Hepatocyte (in vitro differentiated cells): ENCODE data around the gene BDKRB1.

ENCODE experiments used
- EZH2 ChIP-seq: fragments of 200-600 bp; sonication (generic); IDR thresholded peaks from 2 replicates; pipeline ENCODE4 v1.6.1; 2016; ENCODE audit warnings: antibody characterized with exemption, mild to moderate bottlenecking, borderline replicate concordance
- EZH2phosphoT487 ChIP-seq: fragments of 200-600 bp; sonication (generic); IDR thresholded peaks from one replicate; pipeline ENCODE4 v1.6.1; 2018; ENCODE audit warnings: antibody characterized with exemption, mild to moderate bottlenecking, low read depth, moderate library complexity; ENCODE audit not compliant: unreplicated experiment, severe bottlenecking
- TF ChIP-seq, protein P1 (sequence below): fragments of 200-600 bp; sonication (generic); IDR thresholded peaks from 2 replicates; pipeline ENCODE4 v1.5.1; 2016; ENCODE audit warnings: antibody characterized with exemption, mild to moderate bottlenecking; ENCODE audit not compliant: poor library complexity

DNA sequence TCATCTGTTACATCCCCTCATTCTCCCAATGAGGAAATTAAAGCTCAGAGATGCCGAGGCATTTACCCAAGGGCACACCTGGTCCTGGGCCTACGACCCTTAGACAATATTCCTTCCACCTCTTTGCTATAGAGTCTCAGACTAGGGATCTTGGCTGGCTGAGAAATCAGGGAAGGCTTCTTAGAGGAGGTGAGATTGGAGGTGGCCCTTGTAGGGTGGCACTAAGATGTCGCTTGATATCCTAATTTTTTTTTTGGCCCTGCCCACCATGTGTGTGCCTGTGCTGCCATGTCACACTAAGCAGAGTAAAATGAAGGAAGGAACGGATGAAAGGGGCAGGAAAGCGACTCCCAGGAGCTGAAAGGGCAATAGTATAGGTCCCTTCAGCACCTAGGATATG lies 30.8 kb upstream of the BDKRB1 start:
- TF ChIP-seq, protein P1, sequence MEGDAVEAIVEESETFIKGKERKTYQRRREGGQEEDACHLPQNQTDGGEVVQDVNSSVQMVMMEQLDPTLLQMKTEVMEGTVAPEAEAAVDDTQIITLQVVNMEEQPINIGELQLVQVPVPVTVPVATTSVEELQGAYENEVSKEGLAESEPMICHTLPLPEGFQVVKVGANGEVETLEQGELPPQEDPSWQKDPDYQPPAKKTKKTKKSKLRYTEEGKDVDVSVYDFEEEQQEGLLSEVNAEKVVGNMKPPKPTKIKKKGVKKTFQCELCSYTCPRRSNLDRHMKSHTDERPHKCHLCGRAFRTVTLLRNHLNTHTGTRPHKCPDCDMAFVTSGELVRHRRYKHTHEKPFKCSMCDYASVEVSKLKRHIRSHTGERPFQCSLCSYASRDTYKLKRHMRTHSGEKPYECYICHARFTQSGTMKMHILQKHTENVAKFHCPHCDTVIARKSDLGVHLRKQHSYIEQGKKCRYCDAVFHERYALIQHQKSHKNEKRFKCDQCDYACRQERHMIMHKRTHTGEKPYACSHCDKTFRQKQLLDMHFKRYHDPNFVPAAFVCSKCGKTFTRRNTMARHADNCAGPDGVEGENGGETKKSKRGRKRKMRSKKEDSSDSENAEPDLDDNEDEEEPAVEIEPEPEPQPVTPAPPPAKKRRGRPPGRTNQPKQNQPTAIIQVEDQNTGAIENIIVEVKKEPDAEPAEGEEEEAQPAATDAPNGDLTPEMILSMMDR: no peak
- no peak for TF ChIP-seq EZH2phosphoT487
- no peak for TF ChIP-seq EZH2
